ENCODE results near the gene KIAA1328. TPM values are rescaled to one million over a fixed set of nuclear protein-coding genes. Genes with fewer than 3 reads are reported as not detected.

KIAA1328 gene
- total RNA-seq, 4 donors from 2014 or later: 11.3 to 26.1 (median 15.3) TPM

DNA sequence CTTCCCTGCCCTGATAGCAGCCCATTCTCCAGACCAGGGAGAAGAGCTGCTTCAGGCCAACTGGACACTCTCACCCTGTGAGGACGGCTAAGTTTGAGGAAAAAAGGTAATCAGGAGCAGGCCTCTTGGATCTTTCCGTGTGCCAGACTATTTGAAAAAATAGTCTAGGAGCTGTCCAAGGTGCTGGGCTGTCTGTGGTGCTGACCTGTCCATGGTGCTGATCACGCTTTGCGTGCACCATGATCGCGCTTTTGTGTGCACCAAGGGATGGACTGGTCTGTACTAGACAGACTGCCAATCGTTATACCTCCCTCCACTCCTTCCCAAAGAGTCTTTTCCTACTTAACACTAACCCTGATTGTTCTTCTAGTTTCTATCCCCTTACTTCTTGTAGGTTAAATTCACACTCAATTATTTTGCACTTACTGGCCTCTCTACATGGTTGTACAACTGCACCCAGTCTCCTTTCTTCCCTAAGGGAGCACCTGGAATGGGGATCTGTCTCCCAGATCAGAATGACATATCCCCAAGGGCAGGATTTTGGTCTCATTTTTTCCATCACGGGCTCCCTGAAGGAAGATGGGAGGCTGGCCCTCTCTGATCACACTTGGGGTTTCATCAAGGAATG, 441.2 kb downstream of the KIAA1328 start:
- H3K27ac ChIP-seq: no peak overlapping the region
- no peak overlapping the region for H3K4me3 ChIP-seq
- H3K36me3 ChIP-seq: no peaks in the 10 kb centered on the region
- no peak for TF ChIP-seq POLR2AphosphoS5 (IDR thresholded peaks at IDR 0.05)
- TF ChIP-seq, protein P1, sequence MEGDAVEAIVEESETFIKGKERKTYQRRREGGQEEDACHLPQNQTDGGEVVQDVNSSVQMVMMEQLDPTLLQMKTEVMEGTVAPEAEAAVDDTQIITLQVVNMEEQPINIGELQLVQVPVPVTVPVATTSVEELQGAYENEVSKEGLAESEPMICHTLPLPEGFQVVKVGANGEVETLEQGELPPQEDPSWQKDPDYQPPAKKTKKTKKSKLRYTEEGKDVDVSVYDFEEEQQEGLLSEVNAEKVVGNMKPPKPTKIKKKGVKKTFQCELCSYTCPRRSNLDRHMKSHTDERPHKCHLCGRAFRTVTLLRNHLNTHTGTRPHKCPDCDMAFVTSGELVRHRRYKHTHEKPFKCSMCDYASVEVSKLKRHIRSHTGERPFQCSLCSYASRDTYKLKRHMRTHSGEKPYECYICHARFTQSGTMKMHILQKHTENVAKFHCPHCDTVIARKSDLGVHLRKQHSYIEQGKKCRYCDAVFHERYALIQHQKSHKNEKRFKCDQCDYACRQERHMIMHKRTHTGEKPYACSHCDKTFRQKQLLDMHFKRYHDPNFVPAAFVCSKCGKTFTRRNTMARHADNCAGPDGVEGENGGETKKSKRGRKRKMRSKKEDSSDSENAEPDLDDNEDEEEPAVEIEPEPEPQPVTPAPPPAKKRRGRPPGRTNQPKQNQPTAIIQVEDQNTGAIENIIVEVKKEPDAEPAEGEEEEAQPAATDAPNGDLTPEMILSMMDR (IDR thresholded peaks at IDR 0.05): no peak
- TF ChIP-seq EP300 (IDR thresholded peaks at IDR 0.05): no peak
- no peak for TF ChIP-seq POLR2A (IDR thresholded peaks at IDR 0.05)
- no peaks in the 10 kb centered on the region for H3K4me1 ChIP-seq
- ATAC-seq: no peak
- 14 to 17% methylated on average over 5 of the region's 8 CpGs for WGBS, 2 donors (ENCODE audit: low coverage in 1 of 2)
- peaks cover 52% of the 10 kb centered on the region for H3K27me3 ChIP-seq
- H3K9me3 ChIP-seq: no peaks in the 10 kb centered on the region

DNA sequence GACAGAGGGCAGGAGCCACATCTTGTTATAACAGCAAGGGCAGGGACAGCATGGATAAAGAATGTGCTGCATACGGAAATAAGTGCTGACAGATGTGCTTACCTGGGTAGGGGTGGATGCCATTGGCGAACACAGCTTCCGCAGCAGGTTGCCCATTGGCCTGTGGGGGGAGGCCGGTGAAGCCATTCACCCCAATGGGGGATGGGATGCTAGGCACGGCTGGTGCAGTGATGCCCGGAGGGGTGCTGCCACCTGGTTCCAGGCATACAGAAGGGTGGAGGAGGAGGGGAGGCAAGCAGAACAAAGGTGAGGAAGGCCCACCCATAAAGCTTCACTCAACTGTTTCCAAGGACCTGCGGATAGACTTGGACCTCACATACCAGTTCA, 441.7 kb downstream of the KIAA1328 start:
- no peak for ATAC-seq
- H3K4me3 ChIP-seq: no peak overlapping the region
- no peak overlapping the region for H3K27ac ChIP-seq
- WGBS, 2 donors (ENCODE audit: low coverage in 1 of 2): 73 to 88% methylated on average over 6 to 7 of the region's 7 CpGs
- H3K36me3 ChIP-seq: no peaks in the 10 kb centered on the region
- no peak for TF ChIP-seq EP300 (IDR thresholded peaks at IDR 0.05)
- TF ChIP-seq, protein P1 (IDR thresholded peaks at IDR 0.05): no peak
- no peak for TF ChIP-seq POLR2A (IDR thresholded peaks at IDR 0.05)
- no peak for TF ChIP-seq POLR2AphosphoS5 (IDR thresholded peaks at IDR 0.05)
- H3K27me3 ChIP-seq: peaks cover 52% of the 10 kb centered on the region
- H3K9me3 ChIP-seq: no peaks in the 10 kb centered on the region
- no peaks in the 10 kb centered on the region for H3K4me1 ChIP-seq

DNA sequence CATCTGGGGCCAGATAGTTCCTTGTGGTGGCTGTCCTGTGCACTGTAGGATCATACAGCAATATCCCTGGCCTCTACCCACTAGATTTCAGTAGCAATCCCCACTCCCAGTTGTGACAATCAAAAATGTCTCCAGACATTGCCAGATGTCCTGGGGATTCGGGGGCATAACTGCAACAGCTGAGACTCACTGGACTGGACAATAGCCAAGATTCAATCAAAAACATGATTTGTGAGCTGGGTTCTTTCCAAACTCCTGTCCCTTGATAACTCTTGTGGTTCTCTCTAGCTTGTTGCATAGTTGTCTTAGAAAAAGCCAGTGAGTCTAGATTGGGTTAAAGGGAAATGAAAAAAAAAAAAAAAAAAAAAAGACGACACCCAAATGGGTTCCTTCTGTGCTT, 443.3 kb downstream of the KIAA1328 start:
- 50% methylated on average over 1 of the region's 2 CpGs; no CpG with 5 or more reads in 1 of the 2 donors for WGBS, 2 donors (ENCODE audit: low coverage in 1 of 2)
- no peak for ATAC-seq
- Histone ChIP-seq H3K27me3 (peaks cover 53% of the 10 kb centered on the region), H3K27ac (no peak overlapping the region), H3K9me3 (no peaks in the 10 kb centered on the region), H3K4me3 (no peak overlapping the region), H3K36me3 (no peaks in the 10 kb centered on the region), H3K4me1 (no peaks in the 10 kb centered on the region)
- TF ChIP-seq, protein P1 (IDR thresholded peaks at IDR 0.05): no peak
- TF ChIP-seq POLR2AphosphoS5 (IDR thresholded peaks at IDR 0.05) (no peak), POLR2A (IDR thresholded peaks at IDR 0.05) (no peak), EP300 (IDR thresholded peaks at IDR 0.05) (no peak)

DNA sequence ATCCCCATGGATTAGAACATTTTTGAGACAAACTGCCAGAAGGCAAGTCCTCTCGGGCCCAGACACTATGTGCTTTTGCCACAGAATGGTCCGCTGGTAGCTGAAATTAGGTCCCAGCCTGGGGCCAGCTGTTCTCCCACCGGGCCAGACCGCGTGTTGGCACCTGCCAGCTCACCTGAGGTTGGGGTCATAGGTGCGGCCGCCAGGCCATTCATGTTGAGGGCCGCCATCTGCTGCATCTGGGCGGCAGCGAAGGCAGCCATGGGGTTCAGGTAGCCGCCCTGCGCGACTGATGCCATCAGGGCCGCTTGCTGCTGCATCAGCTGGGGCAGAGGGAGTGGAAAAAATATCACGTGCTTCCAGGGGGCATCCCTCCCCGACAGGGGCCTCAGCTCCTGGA, 443.9 kb downstream of the KIAA1328 start:
- TF ChIP-seq EP300 (IDR thresholded peaks at IDR 0.05): no peak
- TF ChIP-seq, protein P1 (IDR thresholded peaks at IDR 0.05): no peak
- TF ChIP-seq POLR2AphosphoS5 (IDR thresholded peaks at IDR 0.05): no peak
- no peak for TF ChIP-seq POLR2A (IDR thresholded peaks at IDR 0.05)
- ATAC-seq: no peak
- Histone ChIP-seq H3K36me3 (no peaks in the 10 kb centered on the region), H3K27ac (no peak overlapping the region), H3K4me3 (no peak overlapping the region), H3K9me3 (no peaks in the 10 kb centered on the region), H3K27me3 (peaks cover 58% of the 10 kb centered on the region), H3K4me1 (no peaks in the 10 kb centered on the region)
- 43 to 50% methylated on average over 1 to 2 of the region's 16 CpGs for WGBS, 2 donors (ENCODE audit: low coverage in 1 of 2)
